Panc1 (cell line): ENCODE results near the gene FN1. TPM values are rescaled to one million over a fixed set of nuclear protein-coding genes. Genes with fewer than 3 reads are reported as not detected.

Experiments
- ATAC-seq: fragments of 200-7000 bp; cut with Tn5 transposase; 2 replicates; pipeline ENCODE4 v1.9.1; 2020; ENCODE audit warnings: mild to moderate bottlenecking, moderate library complexity
- BruUV-seq: library from RNA; stranded (reverse); fragments of 400-500 nt; replicated peaks from 2 replicates; lab custom pipeline; 2021; lab: Mats Ljungman, UMichigan
- CTCF ChIA-PET: fragments of 300-600 bp; sonication (Branson Sonifier 250); formaldehyde crosslinking; loops from one replicate; lab custom pipeline; 2022; ENCODE audit warnings: antibody characterized with exemption; lab: Charles Lee
- POLR2A ChIA-PET: fragments of 300-600 bp; sonication (Branson Sonifier 250); formaldehyde crosslinking; loops from one replicate; lab custom pipeline; 2022; ENCODE audit warnings: antibody characterized with exemption; lab: Charles Lee
- DNase-seq: peaks from one replicate; pipeline ENCODE4 v3.0.0-alpha.2; 2010; ENCODE audit warnings: low read depth, low spot score
- H3K27ac ChIP-seq: 2 replicates; pipeline ENCODE4 v1.5.1; 2011; ENCODE audit warnings: mild to moderate bottlenecking, low read length, inconsistent platforms
- H3K27me3 ChIP-seq: fragments of 200-500 bp; sonication (Bioruptor generic); 2 replicates; pipeline ENCODE4 v1.6.0; 2014; ENCODE audit warnings: low read length, inconsistent platforms; ENCODE audit not compliant: control insufficient read depth, insufficient read depth
- H3K36me3 ChIP-seq: fragments of 200-500 bp; sonication (Bioruptor generic); 2 replicates; pipeline ENCODE4 v1.5.1; 2014; ENCODE audit warnings: inconsistent platforms, mild to moderate bottlenecking, low read length, moderate library complexity; ENCODE audit not compliant: control insufficient read depth, insufficient read depth
- H3K4me1 ChIP-seq: 2 replicates; pipeline ENCODE4 v1.5.1; 2011; ENCODE audit warnings: inconsistent platforms, mild to moderate bottlenecking, low read length, moderate library complexity; ENCODE audit not compliant: control insufficient read depth, insufficient read depth
- H3K4me3 ChIP-seq, 2 experiments: 2 replicates each; pipeline ENCODE4 v1.5.1; 2011 to 2012; ENCODE audit warnings: low read depth in 2 of 2, low read length in 2 of 2, mild to moderate bottlenecking in 2 of 2, inconsistent platforms in 1 of 2, moderate library complexity in 1 of 2
- H3K9me3 ChIP-seq: fragments of 200-500 bp; sonication (Bioruptor generic); 2 replicates; pipeline ENCODE4 v1.5.1; 2014; ENCODE audit warnings: low read depth, mild to moderate bottlenecking, inconsistent platforms, low read length, moderate library complexity; ENCODE audit not compliant: control insufficient read depth, insufficient read depth
- CTCF ChIP-seq: fragments of 450-650 bp; IDR thresholded peaks from 2 replicates; pipeline ENCODE4 v1.5.1; 2017; ENCODE audit warnings: mild to moderate bottlenecking
- POLR2AphosphoS5 ChIP-seq: IDR thresholded peaks from 2 replicates; pipeline ENCODE4 v1.6.1; 2012; ENCODE audit warnings: mild to moderate bottlenecking, low read depth, low read length, moderate library complexity
- REST ChIP-seq, 2 experiments: IDR thresholded peaks; 2 replicates each; pipeline ENCODE4 v1.6.1; 2011 to 2012; ENCODE audit warnings: low read depth in 2 of 2, control low read depth in 1 of 2, low read length in 1 of 2, mild to moderate bottlenecking in 1 of 2, moderate library complexity in 1 of 2; ENCODE audit not compliant: insufficient read depth in 1 of 2
- SIN3A ChIP-seq: IDR thresholded peaks from 2 replicates; pipeline ENCODE4 v1.6.1; 2012; ENCODE audit warnings: low read depth, mild to moderate bottlenecking, low read length, moderate library complexity, borderline replicate concordance; ENCODE audit not compliant: insufficient read depth
- TCF7L2 ChIP-seq: IDR thresholded peaks from 2 replicates; pipeline ENCODE4 v1.6.1; 2011; ENCODE audit warnings: mild to moderate bottlenecking, low read depth, low read length, inconsistent platforms
- in situ Hi-C: cut with HindIII; loops from 2 replicates; pipeline ENCODE4 v1.10.0; 2016; ENCODE audit warnings: low sequenced_read_pairs, low pct_unique_long_range_greater_than_20kb
- intact Hi-C: fragments of 100-400 bp; cut with micrococcal nuclease; formaldehyde crosslinking; loops from one replicate; pipeline ENCODE4 v1.10.0; 2022; ENCODE audit not compliant: unreplicated experiment
- total RNA-seq: library from RNA; stranded (reverse); gene quantifications from one replicate; pipeline ENCODE4 v1.2.1, GENCODE V29; 2021; ENCODE audit not compliant: unreplicated experiment

The FN1 gene
- total RNA-seq, 1 experiment from 2014 or later = 4.2 TPM

- no peak for TF ChIP-seq SIN3A
Measured at GRCh38 chr2:215405722-215406581, 29.9 kb downstream of the FN1 start (continued).

GRCh38 chr2:215404348-215405012 lies 31.4 kb downstream of the FN1 start:
- DNase-seq (no peak), ATAC-seq (no peak)
- H3K4me1 ChIP-seq = no peaks in the 10 kb centered on the region
- POLR2A ChIA-PET = no interaction called here
- 0 out of 2 replicates have a peak, but pooled peaks cover 2% of the 10 kb centered on the region for H3K27me3 ChIP-seq
- TF ChIP-seq TCF7L2 (no peak), POLR2AphosphoS5 (no peak), REST (IDR thresholded peaks at IDR 0.05; ENCODE audit: insufficient read depth in 1 of 2, low read depth in 2 of 2, low read length in 1 of 2) (no peak), CTCF (no peak), SIN3A (no peak)
- no peaks in the 10 kb centered on the region for H3K36me3 ChIP-seq
- no TSS peak for BruUV-seq
- in situ Hi-C loops (no loop called here), intact Hi-C loops (no loop called here)
- no peaks in the 10 kb centered on the region for H3K9me3 ChIP-seq
- H3K27ac ChIP-seq = no peak overlapping the region
- CTCF ChIA-PET = no interaction called here
- H3K4me3 ChIP-seq = no peak overlapping the region

GRCh38 chr2:215403441-215404347 lies 32.2 kb downstream of the FN1 start:
- H3K27me3 ChIP-seq = peaks cover 2% of the 10 kb centered on the region; the same call in 1 of the 2 replicates
- ATAC-seq = no peak
- H3K27ac ChIP-seq = no peak overlapping the region
- H3K36me3 ChIP-seq = no peaks in the 10 kb centered on the region
- in situ Hi-C loops = no loop called here
- DNase-seq = no peak
- CTCF ChIA-PET = no interaction called here
- H3K9me3 ChIP-seq = no peaks in the 10 kb centered on the region
- TF ChIP-seq TCF7L2 (no peak), SIN3A (no peak), CTCF (no peak), POLR2AphosphoS5 (no peak), REST (IDR thresholded peaks at IDR 0.05; ENCODE audit: insufficient read depth in 1 of 2, low read depth in 2 of 2, low read length in 1 of 2) (no peak)
- BruUV-seq = no TSS peak
- no peak overlapping the region for H3K4me3 ChIP-seq
- H3K4me1 ChIP-seq = no peaks in the 10 kb centered on the region
- POLR2A ChIA-PET = no interaction called here
- intact Hi-C loops = no loop called here
